ENCODE data around the gene ADAMTS17. TPM values are rescaled to one million over a fixed set of nuclear protein-coding genes. Genes with fewer than 3 reads are reported as not detected.

Gene ADAMTS17
- total and polyA plus RNA-seq, 9 of the 15 experiments (the other 6 are each of a cell fraction or from before 2014, with no cell fraction given), result 0.01 to 0.14 (median 0.07) TPM; not detected in 6

- Histone ChIP-seq H3K4me2 (ENCODE audit: insufficient read depth, low read length) (no peak overlapping the region), H4K20me1 (replicated peaks; ENCODE audit: control insufficient read depth, insufficient read depth, low read length) (no peaks in the 10 kb centered on the region), H3K27ac (ENCODE audit: extremely low read depth, low read depth, low read length) (no peak overlapping the region), H3K36me3 (ENCODE audit: control insufficient read depth, insufficient read depth, low read length) (no peaks in the 10 kb centered on the region), H3K4me3 (no peak overlapping the region), H3K9me3 (replicated peaks; ENCODE audit: control insufficient read depth, insufficient read depth, low read depth, low read length) (no peaks in the 10 kb centered on the region), H2AFZ (ENCODE audit: low read depth, low read length) (no peak overlapping the region), H3K27me3 (ENCODE audit: control insufficient read depth in 2 of 2, insufficient read depth in 2 of 2, low read length in 2 of 2) (peaks cover 0 to 7% of the 10 kb centered on the region in 2 experiments; a peak in 2 of 5 replicates), H3K4me1 (replicated peaks in 1 of 2; ENCODE audit: control insufficient read depth in 2 of 2, insufficient read depth in 2 of 2, low read length in 2 of 2) (no peaks in the 10 kb centered on the region), H3K9ac (ENCODE audit: insufficient read depth in 1 of 2, low read depth in 2 of 2, low read length in 2 of 2) (no peak overlapping the region), H3K9me1 (ENCODE audit: control insufficient read depth, insufficient read depth, low read length) (no peaks in the 10 kb centered on the region), H3K79me2 (ENCODE audit: control insufficient read depth, insufficient read depth, low read length) (no peaks in the 10 kb centered on the region)
- no peak for DNase-seq (ENCODE audit: extremely low read depth in 1 of 4, low spot score in 3 of 4)
- no peak for ATAC-seq
- ChIA-PET POLR2A (no interaction called here), CTCF (ENCODE audit: low intra/inter-chr PET ratio) (no interaction called here)
- in situ Hi-C loops (cut with MboI) (no loop called here), intact Hi-C loops (cut with micrococcal nuclease) (no loop called here)
- FAIRE-seq, result no peak
- 1% methylated on average over 7 of the region's 7 CpGs for WGBS (ENCODE audit: insufficient coverage, low coverage, missing lambda C conversion rate)
- no peak for TF ChIP-seq JUNB (CRISPR knock-in tag; conservative IDR thresholded peaks at IDR 0.05)
- TF ChIP-seq CREB3 (tag; conservative IDR thresholded peaks at IDR 0.05; ENCODE audit: low read depth), result no peak
- TF ChIP-seq ZFP1 (CRISPR knock-in tag; IDR thresholded peaks at IDR 0.05), result no peak
- no peak for TF ChIP-seq NFIX (CRISPR knock-in tag; IDR thresholded peaks at IDR 0.05; ENCODE audit: low read depth)
- TF ChIP-seq ATF4 (CRISPR knock-in tag; IDR thresholded peaks at IDR 0.05), result no peak
- no peak for TF ChIP-seq ZNF143 (CRISPR knock-in tag; IDR thresholded peaks at IDR 0.05)
- TF ChIP-seq MECOM (CRISPR knock-in tag; IDR thresholded peaks at IDR 0.05), result no peak
- TF ChIP-seq U2AF1 (optimal IDR thresholded peaks at IDR 0.05; ENCODE audit: low read depth, low read length), result no peak
- TF ChIP-seq SMC3 (conservative IDR thresholded peaks at IDR 0.05; ENCODE audit: insufficient read depth, low read depth, low read length), result no peak
- TF ChIP-seq U2AF2 (optimal IDR thresholded peaks at IDR 0.05; ENCODE audit: low read depth, low read length), result no peak
- no peak for TF ChIP-seq ZNF347 (CRISPR knock-in tag; IDR thresholded peaks at IDR 0.05; ENCODE audit: low read depth)
- TF ChIP-seq ESRRB (CRISPR knock-in tag; IDR thresholded peaks at IDR 0.05; ENCODE audit: borderline replicate concordance), result no peak
- TF ChIP-seq ZNF785 (CRISPR knock-in tag; IDR thresholded peaks at IDR 0.05), result no peak
- no TSS peak for BruUV-seq (replicated peaks)
These were observed 377.8 kb downstream of the ADAMTS17 start for GRCh38 chr15:99963976-99964375.
